Endodermal cell (in vitro differentiated cells): Measurements from ENCODE around the gene DPEP3. TPM values are rescaled to one million over a fixed set of nuclear protein-coding genes. Genes with fewer than 3 reads are reported as not detected.
A peak's percentile ranks its signal among the peaks of the same experiment; 100 is the strongest.

Experiments
- DNase-seq: peaks from one replicate; pipeline ENCODE4 v3.0.0-alpha.2; 2017
- H3K27ac ChIP-seq: 2 replicates; pipeline ENCODE4 v1.5.1; 2013; ENCODE audit warnings: mild to moderate bottlenecking, low read depth, low read length, moderate library complexity
- H3K27me3 ChIP-seq: 2 replicates; pipeline ENCODE4 v1.6.1; 2013; ENCODE audit warnings: mild to moderate bottlenecking, low read length, moderate library complexity; ENCODE audit not compliant: insufficient read depth, control insufficient read depth, poor library complexity, severe bottlenecking
- H3K36me3 ChIP-seq: 2 replicates; pipeline ENCODE4 v1.7.0; 2013; ENCODE audit warnings: mild to moderate bottlenecking, low read length, moderate library complexity; ENCODE audit not compliant: control insufficient read depth, insufficient read depth
- H3K4me1 ChIP-seq: one replicate; pipeline ENCODE4 v1.7.0; 2013; ENCODE audit warnings: low read length; ENCODE audit not compliant: control insufficient read depth, insufficient read depth
- H3K4me3 ChIP-seq: 2 replicates; pipeline ENCODE4 v1.5.1; 2013; ENCODE audit warnings: mild to moderate bottlenecking, low read length, moderate library complexity
- H3K9ac ChIP-seq: 2 replicates; pipeline ENCODE4 v1.6.1; 2013; ENCODE audit warnings: mild to moderate bottlenecking, low read length, moderate library complexity; ENCODE audit not compliant: poor library complexity, severe bottlenecking; ENCODE audit errors: extremely low read depth
- H3K9me3 ChIP-seq: 2 replicates; pipeline ENCODE4 v1.6.1; 2013; ENCODE audit warnings: mild to moderate bottlenecking, low read length, moderate library complexity; ENCODE audit not compliant: control insufficient read depth
- H3K27ac Mint-ChIP-seq: 2 replicates; pipeline ENCODE4 v1.8.0; 2020; ENCODE audit warnings: mixed read lengths
- H3K27me3 Mint-ChIP-seq: 2 replicates; pipeline ENCODE4 v1.8.0; 2021; ENCODE audit warnings: mild to moderate bottlenecking, mixed read lengths; ENCODE audit not compliant: insufficient read depth
- H3K36me3 Mint-ChIP-seq: 2 replicates; pipeline ENCODE4 v1.8.0; 2020; ENCODE audit warnings: low read depth, mixed read lengths
- H3K4me1 Mint-ChIP-seq: 2 replicates; pipeline ENCODE4 v1.8.0; 2020; ENCODE audit warnings: mixed read lengths
- H3K4me3 Mint-ChIP-seq: 2 replicates; pipeline ENCODE4 v1.8.0; 2020; ENCODE audit warnings: mild to moderate bottlenecking, moderate library complexity, mixed read lengths
- H3K9me3 Mint-ChIP-seq: 2 replicates; pipeline ENCODE4 v1.8.0; 2020; ENCODE audit warnings: mild to moderate bottlenecking, mixed read lengths
- CTCF ChIP-seq: fragments of 200-600 bp; sonication (generic); conservative IDR thresholded peaks from 2 replicates; pipeline ENCODE4 v1.5.0; 2021; ENCODE audit warnings: antibody characterized with exemption, mild to moderate bottlenecking
- WGBS, 2 experiments: methylation state at CpG; one replicate each; pipeline versions ENCODE4 v1.1.5 to v1.1.7; 2013; ENCODE audit warnings: missing lambda C conversion rate in 2 of 2, mixed read lengths in 1 of 2; ENCODE audit not compliant: insufficient coverage in 1 of 2, insufficient read length in 1 of 2; 5-methylcytosine and 5-hydroxymethylcytosine counted together
- long read RNA-seq, 4 experiments: library from polyadenylated mRNA in 2 of 4; library from RNA in 1 of 4; library from capped mRNA in 1 of 4; stranded (forward) in 3 of 4; unstranded in 1 of 4; transcript quantifications; one replicate each; pipeline ENCODE4 v2.0.0, GENCODE V29; 2020 to 2021; ENCODE audit warnings: inconsistent platforms in 1 of 4
- polyA plus RNA-seq, 2 experiments: library from polyadenylated mRNA; stranded (reverse); fragments of 50-300 nt; gene quantifications; one replicate each; pipeline ENCODE4 v1.2.3, GENCODE V29; 2013
- total RNA-seq, 2 donors: library from RNA; stranded (reverse); fragmentation: NEBNext Ultra II Directional in 1 of 2; extraction: Animal tissue kit (Norgen Biotek cat#: 25700) in 1 of 2; gene quantifications; 2 replicates in 1 of 2; 3 replicates in 1 of 2; pipeline ENCODE4 v1.2.1, GENCODE V29; 2021

The DPEP3 gene
- total RNA-seq, result 1 to 10 TPM; 2.9 to 3.5 TPM
- polyA plus RNA-seq (2013, experiment 1 of 2), result not detected
- not detected for polyA plus RNA-seq (2013, experiment 2 of 2)
- long read RNA-seq, experiment 1, partial matches to known transcripts, result 1 of 2 reads
- long read RNA-seq, experiment 1, other reads (novel, unspliced or antisense), result 0 of 2 reads
- long read RNA-seq, experiment 2, transcript DPEP3-201 (10 exons, 2,018 nt), result major isoform, 9 of 11 reads
- long read RNA-seq, experiment 2, partial matches to known transcripts, result 0 of 11 reads
- long read RNA-seq, experiment 2, other reads (novel, unspliced or antisense), result 2 of 11 reads
- long read RNA-seq, experiment 3, transcript DPEP3-201 (10 exons, 2,018 nt), result major isoform, 39 of 48 reads
- long read RNA-seq, experiment 3, partial matches to known transcripts, result 0 of 48 reads
- long read RNA-seq, experiment 3, other reads (novel, unspliced or antisense), result 9 of 48 reads
- long read RNA-seq, experiment 4, partial matches to known transcripts, result 0 of 4 reads
- long read RNA-seq, experiment 4, other reads (novel, unspliced or antisense), result 0 of 4 reads

DNA sequence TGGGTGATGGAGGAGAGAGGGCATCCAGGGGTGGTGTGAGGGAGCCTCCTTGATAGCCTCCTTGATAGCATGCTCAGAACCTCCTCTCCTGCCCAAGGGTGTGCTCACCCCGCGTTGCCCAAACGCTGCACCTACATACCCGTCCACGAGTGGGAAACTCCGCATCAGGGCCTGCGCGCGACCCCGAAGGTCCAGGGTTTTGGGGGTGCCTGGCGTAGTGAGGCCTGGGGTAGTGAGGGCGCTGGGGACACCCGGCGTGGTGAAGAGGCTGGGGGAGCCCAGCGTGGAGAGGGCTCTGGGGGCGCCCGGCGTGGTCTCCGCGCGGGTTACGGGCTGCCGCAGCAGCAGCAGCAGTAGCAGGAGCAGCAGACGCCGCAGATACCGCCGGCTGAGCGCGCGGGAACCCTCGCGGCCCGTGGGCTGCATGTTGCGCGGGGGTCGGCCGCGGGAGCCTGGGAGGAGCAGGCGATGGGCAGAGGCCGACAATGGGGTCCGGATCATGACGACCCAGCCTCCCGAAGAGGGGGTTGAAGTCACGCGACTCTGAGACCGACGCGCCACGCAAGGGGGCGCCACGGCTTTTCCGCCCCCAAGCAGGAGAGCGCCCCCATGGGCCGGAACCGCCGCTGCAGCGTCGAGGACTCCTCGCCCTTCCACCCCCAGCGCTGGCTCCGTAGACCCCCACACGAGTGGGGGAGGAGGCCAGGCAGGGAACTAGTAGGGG is at the start of gene DPEP3:
TSS of gene DPEP3 (minus strand) at position 545 of the 724 bp plus-strand sequence. CDS start at position 426, 119 bp downstream.
- H3K27ac ChIP-seq, result no peak within 1 kb of the TSS
- peaks cover 9% of the 10 kb centered on the region for H3K9me3 Mint-ChIP-seq
- TF ChIP-seq CTCF, result peak; percentile 97
- no peak within 1 kb of the TSS for H3K27ac Mint-ChIP-seq
- H3K36me3 ChIP-seq, result no peaks in the 10 kb centered on the region
- peaks cover 15% of the 10 kb centered on the region for H3K27me3 ChIP-seq
- no peak within 1 kb of the TSS for H3K4me3 Mint-ChIP-seq
- peaks cover 3% of the 10 kb centered on the region for H3K4me1 Mint-ChIP-seq
- peaks cover 20% of the 10 kb centered on the region for H3K27me3 Mint-ChIP-seq
- no peak within 1 kb of the TSS for H3K4me3 ChIP-seq
- H3K9ac ChIP-seq, result no peak within 1 kb of the TSS
- peak; percentile 83 for DNase-seq
- H3K9me3 ChIP-seq, result no peaks in the 10 kb centered on the region
- no peaks in the 10 kb centered on the region for H3K4me1 ChIP-seq
- no peaks in the 10 kb centered on the region for H3K36me3 Mint-ChIP-seq
- 94% methylated on average over 31 to 62 of the region's 62 CpGs for WGBS, 2 experiments

- WGBS, 2 experiments, result 96 to 100% methylated on average over 2 to 3 of the region's 3 CpGs
- TF ChIP-seq CTCF, result no peak
- no peak overlapping the region for H3K27ac Mint-ChIP-seq
- Histone ChIP-seq H3K27me3 (no peaks in the 10 kb centered on the region), H3K9ac (no peak overlapping the region), H3K36me3 (peaks cover 27% of the 10 kb centered on the region), H3K9me3 (no peaks in the 10 kb centered on the region), H3K4me3 (no peak overlapping the region), H3K4me1 (no peaks in the 10 kb centered on the region), H3K27ac (no peak overlapping the region)
- no peaks in the 10 kb centered on the region for H3K9me3 Mint-ChIP-seq
- DNase-seq, result no peak
- no peaks in the 10 kb centered on the region for H3K4me1 Mint-ChIP-seq
- peaks cover 34% of the 10 kb centered on the region for H3K36me3 Mint-ChIP-seq
- H3K4me3 Mint-ChIP-seq, result no peak overlapping the region
- no peaks in the 10 kb centered on the region for H3K27me3 Mint-ChIP-seq
Measured at GRCh38 chr16:68028996-68029395, 48.7 kb upstream of the DPEP3 start.

GRCh38 chr16:68022728-68023537 is 42.6 kb upstream of the DPEP3 start, which contains the start of the genes DDX28 and DUS2:
TSS of gene DDX28 (minus strand) at chr16:68023232. CDS start at chr16:68023202, 30 bp downstream.
TSS of gene DUS2 (plus strand) at chr16:68023284. CDS start at chr16:68038024, 14,740 bp downstream.
- Mint-ChIP-seq H3K27ac (peak within 1 kb of the TSS; percentile 96), H3K4me1 (peaks cover 16% of the 10 kb centered on the region), H3K4me3 (peak within 1 kb of the TSS; percentile 86), H3K27me3 (no peaks in the 10 kb centered on the region), H3K9me3 (no peaks in the 10 kb centered on the region), H3K36me3 (peaks cover 26% of the 10 kb centered on the region)
- H3K27me3 ChIP-seq, result no peaks in the 10 kb centered on the region
- H3K4me3 ChIP-seq, result peak within 1 kb of the TSS; percentile 99
- H3K27ac ChIP-seq, result peak within 1 kb of the TSS; percentile 68
- WGBS, 2 experiments, result 0% methylated on average over 64 to 84 of the region's 84 CpGs
- H3K36me3 ChIP-seq, result peaks cover 36% of the 10 kb centered on the region
- DNase-seq, result peak; percentile 97
- H3K4me1 ChIP-seq, result peaks cover 8% of the 10 kb centered on the region
- no peak for TF ChIP-seq CTCF
- H3K9me3 ChIP-seq, result no peaks in the 10 kb centered on the region
- peak within 1 kb of the TSS; percentile 73 for H3K9ac ChIP-seq
